CD4-positive, alpha-beta T cell treated with Interferon alpha-2 for 1 hour (primary cell): ENCODE data around the gene ALX4.

Experiments used
- DNase-seq, 2 donors: peaks; one replicate each; pipeline ENCODE4 v3.0.0-alpha.2; 2020 to 2022

Gene ALX4

GRCh38 chr11:44290208-44290607 is 19.7 kb downstream of the ALX4 start:
- DNase-seq: no peak

- DNase-seq: no peak
Observed at GRCh38 chr11:44288133-44288526, 21.8 kb downstream of the ALX4 start.

- DNase-seq: no peak
Observed at GRCh38 chr11:44286911-44287310, 23.0 kb downstream of the ALX4 start.

- peak; percentile 35 to 58 for DNase-seq
Observed at GRCh38 chr11:44286268-44286880, 23.6 kb downstream of the ALX4 start.

- DNase-seq: no peak
Observed at GRCh38 chr11:44285756-44286155, 24.2 kb downstream of the ALX4 start.

GRCh38 chr11:44282620-44283019 is 27.3 kb downstream of the ALX4 start:
- DNase-seq: no peak

GRCh38 chr11:44281151-44281550 is 28.8 kb downstream of the ALX4 start:
- DNase-seq: no peak

- DNase-seq: no peak
Observed at GRCh38 chr11:44280257-44280656, 29.7 kb downstream of the ALX4 start.

- DNase-seq: no peak
Observed at GRCh38 chr11:44279483-44279882, 30.5 kb downstream of the ALX4 start.

- no peak for DNase-seq
Observed at GRCh38 chr11:44277196-44278090, 32.5 kb downstream of the ALX4 start.

- no peak for DNase-seq
Observed at GRCh38 chr11:44275961-44276550, 33.9 kb downstream of the ALX4 start.

GRCh38 chr11:44275241-44275640 is 34.7 kb downstream of the ALX4 start:
- DNase-seq: no peak

- no peak for DNase-seq
Observed at GRCh38 chr11:44274404-44274803, 35.5 kb downstream of the ALX4 start.

GRCh38 chr11:44271286-44271685 is 38.7 kb downstream of the ALX4 start:
- DNase-seq: no peak

- no peak for DNase-seq
Observed at GRCh38 chr11:44270403-44271273, 39.3 kb downstream of the ALX4 start.

- no peak for DNase-seq
Observed at GRCh38 chr11:44269369-44270351, 40.3 kb downstream of the ALX4 start.

- no peak for DNase-seq
Observed at GRCh38 chr11:44268614-44269080, 41.3 kb downstream of the ALX4 start.

GRCh38 chr11:44267750-44268613 is 42.0 kb downstream of the ALX4 start:
- no peak for DNase-seq

- no peak for DNase-seq
Observed at GRCh38 chr11:44267006-44267749, 42.8 kb downstream of the ALX4 start.
